ENCODE results near the gene KLHL29. TPM values are rescaled to one million over a fixed set of nuclear protein-coding genes. Genes with fewer than 3 reads are reported as not detected.

Gene KLHL29
- total and polyA plus RNA-seq, 10 of the 15 experiments (the other 5 are each of a cell fraction or from before 2014, with no cell fraction given): 1.4 to 19.5 (median 6.1) TPM

DNA sequence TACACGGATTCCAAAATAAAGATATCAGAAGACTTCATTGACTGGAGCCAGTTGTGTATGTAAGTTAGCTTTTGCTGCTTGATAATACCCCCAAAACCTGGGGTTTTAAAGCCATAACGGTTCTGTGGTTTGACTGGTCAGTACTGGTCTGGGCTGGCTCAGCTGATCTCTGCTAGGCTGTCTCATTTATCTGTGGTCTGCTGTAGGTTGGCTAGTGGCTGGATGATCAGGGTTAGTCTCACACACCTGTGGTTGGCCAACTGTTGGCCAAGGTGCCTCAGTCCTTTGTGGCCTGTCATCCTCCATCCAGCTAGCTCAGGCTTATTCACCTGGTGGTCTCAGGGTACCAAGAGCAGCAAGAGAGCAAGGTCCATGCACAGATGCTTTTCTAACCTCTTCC lies 183.2 kb downstream of the KLHL29 start:
- no peak for DNase-seq (ENCODE audit: low read depth, low spot score)
- FAIRE-seq: no peak
- CTCF ChIA-PET: no interaction called here

More for the DNA sequence above, 183.2 kb downstream of the KLHL29 start:
- RAD21 ChIA-PET (ENCODE audit: unreplicated experiment): no interaction called here
- H4K20me1 ChIP-seq (ENCODE audit: control insufficient read depth, insufficient read depth): no peaks in the 10 kb centered on the region
- no peaks in the 10 kb centered on the region for H3K79me2 ChIP-seq (ENCODE audit: control insufficient read depth, insufficient read depth, low read length)
- TF ChIP-seq MEF2A (IDR thresholded peaks at IDR 0.05; ENCODE audit: insufficient read depth, low read depth, low read length) (no peak), TCF12 (IDR thresholded peaks at IDR 0.05; ENCODE audit: low read depth, low read length) (no peak), NBN (IDR thresholded peaks at IDR 0.05) (no peak), RBBP5 (conservative IDR thresholded peaks at IDR 0.05) (no peak), LARP7 (IDR thresholded peaks at IDR 0.05) (no peak), TCF3 (IDR thresholded peaks at IDR 0.05; ENCODE audit: borderline replicate concordance, insufficient read depth, low read depth, low read length) (no peak), KAT2A (conservative IDR thresholded peaks at IDR 0.05; ENCODE audit: control insufficient read depth, low read depth, low read length) (no peak), SRF (IDR thresholded peaks at IDR 0.05; ENCODE audit: low read depth in 2 of 2, low read length in 2 of 2) (no peak), POLR2AphosphoS5 (IDR thresholded peaks at IDR 0.05; ENCODE audit: low read length) (no peak), PML (IDR thresholded peaks at IDR 0.05; ENCODE audit: low read length) (no peak), SMARCA5 (IDR thresholded peaks at IDR 0.05) (no peak)
- TF ChIP-seq, protein P1, sequence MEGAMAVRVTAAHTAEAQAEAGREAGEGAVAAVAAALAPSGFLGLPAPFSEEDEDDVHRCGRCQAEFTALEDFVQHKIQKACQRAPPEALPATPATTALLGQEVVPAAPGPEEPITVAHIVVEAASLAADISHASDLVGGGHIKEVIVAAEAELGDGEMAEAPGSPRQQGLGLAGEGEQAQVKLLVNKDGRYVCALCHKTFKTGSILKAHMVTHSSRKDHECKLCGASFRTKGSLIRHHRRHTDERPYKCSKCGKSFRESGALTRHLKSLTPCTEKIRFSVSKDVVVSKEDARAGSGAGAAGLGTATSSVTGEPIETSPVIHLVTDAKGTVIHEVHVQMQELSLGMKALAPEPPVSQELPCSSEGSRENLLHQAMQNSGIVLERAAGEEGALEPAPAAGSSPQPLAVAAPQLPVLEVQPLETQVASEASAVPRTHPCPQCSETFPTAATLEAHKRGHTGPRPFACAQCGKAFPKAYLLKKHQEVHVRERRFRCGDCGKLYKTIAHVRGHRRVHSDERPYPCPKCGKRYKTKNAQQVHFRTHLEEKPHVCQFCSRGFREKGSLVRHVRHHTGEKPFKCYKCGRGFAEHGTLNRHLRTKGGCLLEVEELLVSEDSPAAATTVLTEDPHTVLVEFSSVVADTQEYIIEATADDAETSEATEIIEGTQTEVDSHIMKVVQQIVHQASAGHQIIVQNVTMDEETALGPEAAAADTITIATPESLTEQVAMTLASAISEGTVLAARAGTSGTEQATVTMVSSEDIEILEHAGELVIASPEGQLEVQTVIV (IDR thresholded peaks at IDR 0.05; ENCODE audit: borderline replicate concordance, partially characterized antibody): no peak
- TF ChIP-seq, protein P2, sequence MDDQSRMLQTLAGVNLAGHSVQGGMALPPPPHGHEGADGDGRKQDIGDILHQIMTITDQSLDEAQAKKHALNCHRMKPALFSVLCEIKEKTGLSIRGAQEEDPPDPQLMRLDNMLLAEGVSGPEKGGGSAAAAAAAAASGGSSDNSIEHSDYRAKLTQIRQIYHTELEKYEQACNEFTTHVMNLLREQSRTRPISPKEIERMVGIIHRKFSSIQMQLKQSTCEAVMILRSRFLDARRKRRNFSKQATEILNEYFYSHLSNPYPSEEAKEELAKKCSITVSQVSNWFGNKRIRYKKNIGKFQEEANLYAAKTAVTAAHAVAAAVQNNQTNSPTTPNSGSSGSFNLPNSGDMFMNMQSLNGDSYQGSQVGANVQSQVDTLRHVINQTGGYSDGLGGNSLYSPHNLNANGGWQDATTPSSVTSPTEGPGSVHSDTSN (IDR thresholded peaks at IDR 0.05; ENCODE audit: insufficient replicate concordance, low read depth, low read length): no peak
- TF ChIP-seq, protein P3, sequence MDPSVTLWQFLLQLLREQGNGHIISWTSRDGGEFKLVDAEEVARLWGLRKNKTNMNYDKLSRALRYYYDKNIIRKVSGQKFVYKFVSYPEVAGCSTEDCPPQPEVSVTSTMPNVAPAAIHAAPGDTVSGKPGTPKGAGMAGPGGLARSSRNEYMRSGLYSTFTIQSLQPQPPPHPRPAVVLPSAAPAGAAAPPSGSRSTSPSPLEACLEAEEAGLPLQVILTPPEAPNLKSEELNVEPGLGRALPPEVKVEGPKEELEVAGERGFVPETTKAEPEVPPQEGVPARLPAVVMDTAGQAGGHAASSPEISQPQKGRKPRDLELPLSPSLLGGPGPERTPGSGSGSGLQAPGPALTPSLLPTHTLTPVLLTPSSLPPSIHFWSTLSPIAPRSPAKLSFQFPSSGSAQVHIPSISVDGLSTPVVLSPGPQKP (IDR thresholded peaks at IDR 0.05; ENCODE audit: low read depth, low read length): no peak
- no peaks in the 10 kb centered on the region for H3K9me3 ChIP-seq (replicated peaks; ENCODE audit: control insufficient read depth, insufficient read depth, low read length)
- intact Hi-C loops (cut with micrococcal nuclease; ENCODE audit: unreplicated experiment) (loop anchor here (10.0 kb wide), 1 partner anchor 373 kb away; no protein-coding TSS in a partner anchor), in situ Hi-C loops (cut with MboI) (no loop called here)
- no peaks in the 10 kb centered on the region for H3K4me1 ChIP-seq (ENCODE audit: control insufficient read depth, insufficient read depth, low read length)
- BruUV-seq (replicated peaks): no TSS peak
- H3K9ac ChIP-seq (ENCODE audit: control insufficient read depth, insufficient read depth, low read length): no peak overlapping the region
- H3K4me2 ChIP-seq (ENCODE audit: control insufficient read depth, insufficient read depth): no peak overlapping the region
- peaks cover 0 to 2% of the 10 kb centered on the region in 2 experiments; a peak in 2 of 4 replicates for H3K36me3 ChIP-seq (ENCODE audit: control insufficient read depth in 2 of 2, insufficient read depth in 2 of 2, low read length in 1 of 2)
- SMC1A ChIA-PET (ENCODE audit: uncharacterized antibody, unreplicated experiment): no interaction called here
- no peak overlapping the region for H3K27ac ChIP-seq (ENCODE audit: control insufficient read depth, insufficient read depth)
- H3K4me3 ChIP-seq: no peak overlapping the region
- WGBS (ENCODE audit: insufficient coverage, insufficient replicate concordance, low lambda C conversion rate, missing lambda C conversion rate): 26% methylated on average over 2 of the region's 2 CpGs
- H2AFZ ChIP-seq (ENCODE audit: control insufficient read depth, low read depth, low read length): no peak overlapping the region
- POLR2A ChIA-PET: no interaction called here
- no peaks in the 10 kb centered on the region for H3K27me3 ChIP-seq (replicated peaks in 1 of 2; ENCODE audit: control insufficient read depth in 2 of 2, insufficient read depth in 2 of 2, low read length in 1 of 2)
- ATAC-seq: no peak
